Large intestine (tissue), 1 donor: ENCODE measurements around the gene POLR3H. TPM values are rescaled to one million over a fixed set of nuclear protein-coding genes. Genes with fewer than 3 reads are reported as not detected.

ENCODE experiments used
- polyA plus RNA-seq: library from polyadenylated mRNA; unstranded; fragments of 120-200 nt; gene quantifications from one replicate; pipeline ENCODE4 v1.2.1, GENCODE V29; 2013

Gene POLR3H
- polyA plus RNA-seq, 1 donor = 12.4 TPM

Other genes with a start within 250 kb of the POLR3H start
- gene ZC3H7B, start 242.9 kb downstream of the POLR3H start, polyA plus RNA-seq = 58.0 TPM
- 5.6 TPM for gene TEF, start 162.5 kb downstream of the POLR3H start, polyA plus RNA-seq
- gene TOB2, start 97.7 kb downstream of the POLR3H start, polyA plus RNA-seq = 63.2 TPM
- gene PHF5A, start 75.8 kb downstream of the POLR3H start, polyA plus RNA-seq = 39.5 TPM
- gene ACO2, start 75.4 kb downstream of the POLR3H start, polyA plus RNA-seq = 209 TPM
- 2.7 TPM for gene CSDC2, start 16.5 kb upstream of the POLR3H start, polyA plus RNA-seq
- gene PMM1, start 45.4 kb upstream of the POLR3H start, polyA plus RNA-seq = 52.4 TPM
- 34.0 TPM for gene DESI1, start 76.6 kb upstream of the POLR3H start, polyA plus RNA-seq
- 247 TPM for gene XRCC6, start 76.8 kb upstream of the POLR3H start, polyA plus RNA-seq
- gene SNU13, start 144.4 kb upstream of the POLR3H start, polyA plus RNA-seq = 118 TPM
- 4.4 TPM for gene MEI1, start 155.0 kb upstream of the POLR3H start, polyA plus RNA-seq